T-helper 1 cell treated with Interleukin-12 subunit alpha and Interleukin-12 subunit beta and Interleukin-4 antibody, amounts not matched to agents 30 μg/mL and 1 μg/mL, for 36 hours (primary cell): ENCODE results near the gene ZNHIT2.
"Not testable (repeated sequence)": the region's sequence is repeated elsewhere in the genome, so short reads cannot be mapped to it uniquely, and the experiment has no call there.

Experiments
- H3K27ac Mint-ChIP-seq: one replicate; pipeline ENCODE4 v1.8.0; 2021; ENCODE audit warnings: mild to moderate bottlenecking, mixed read lengths
- H3K27me3 Mint-ChIP-seq: one replicate; pipeline ENCODE4 v1.8.0; 2021; ENCODE audit warnings: low read depth, mixed read lengths
- H3K36me3 Mint-ChIP-seq: one replicate; pipeline ENCODE4 v1.8.0; 2021; ENCODE audit warnings: low read depth, mixed read lengths
- H3K4me1 Mint-ChIP-seq: one replicate; pipeline ENCODE4 v1.8.0; 2021; ENCODE audit warnings: low read depth, mixed read lengths
- H3K4me3 Mint-ChIP-seq: one replicate; pipeline ENCODE4 v1.8.0; 2021; ENCODE audit warnings: mild to moderate bottlenecking, moderate library complexity, mixed read lengths
- H3K9me3 Mint-ChIP-seq: one replicate; pipeline ENCODE4 v1.8.0; 2021; ENCODE audit warnings: mixed read lengths

Gene ZNHIT2

DNA sequence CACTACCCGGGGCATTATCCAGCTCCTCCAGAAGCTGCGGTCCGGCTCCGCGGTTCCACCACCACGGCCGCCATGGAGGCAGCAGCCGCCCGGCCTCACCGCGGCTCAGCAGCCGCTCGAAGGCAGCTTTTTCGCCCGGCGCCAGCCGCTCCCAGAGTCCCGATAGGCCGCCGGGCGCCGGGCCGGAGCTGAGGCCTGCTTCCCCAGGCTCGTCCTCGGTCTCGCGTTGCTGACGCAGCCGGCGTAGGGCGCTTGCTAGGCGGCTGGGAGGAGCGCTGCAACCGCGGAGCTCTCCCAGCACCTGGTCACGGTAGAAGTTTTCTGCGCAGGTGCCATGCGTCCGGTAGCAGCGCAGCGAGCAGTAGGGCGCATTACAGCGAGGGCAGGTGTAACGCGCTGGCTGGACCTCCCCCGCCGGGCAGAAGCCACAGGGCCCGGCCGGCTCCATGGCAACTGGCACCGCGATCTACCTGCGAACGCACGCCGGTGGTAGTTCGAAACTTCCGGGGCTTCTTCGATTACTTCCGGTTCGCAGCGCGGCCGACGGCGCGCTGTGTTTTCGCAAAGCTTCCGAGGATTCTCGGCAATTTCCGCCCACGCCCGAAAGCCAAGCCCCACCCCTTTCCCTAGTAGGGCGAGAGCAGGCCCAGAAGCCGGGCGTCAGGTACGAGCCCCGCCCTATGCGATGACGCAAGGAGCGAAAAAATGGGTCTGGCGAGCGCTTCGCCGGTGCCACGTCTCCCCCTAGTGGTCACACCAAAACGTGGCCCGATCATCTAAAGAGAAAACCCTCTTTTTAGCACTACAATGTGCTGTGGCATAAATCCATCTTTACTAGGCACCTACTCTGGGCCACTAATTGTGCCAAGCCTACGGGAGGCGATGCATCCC, at the start of gene ZNHIT2:
ZNHIT2 (minus strand) TSS at position 496 of the 891 bp plus-strand sequence; CDS start at position 448, 48 bp downstream.
- Mint-ChIP-seq H3K36me3 (peaks cover 36% of the 10 kb centered on the region), H3K9me3 (no peaks in the 10 kb centered on the region), H3K27me3 (no peaks in the 10 kb centered on the region), H3K4me3 (peak within 1 kb of the TSS; percentile 85), H3K27ac (peak within 1 kb of the TSS; percentile 91), H3K4me1 (peaks cover 22% of the 10 kb centered on the region)

DNA sequence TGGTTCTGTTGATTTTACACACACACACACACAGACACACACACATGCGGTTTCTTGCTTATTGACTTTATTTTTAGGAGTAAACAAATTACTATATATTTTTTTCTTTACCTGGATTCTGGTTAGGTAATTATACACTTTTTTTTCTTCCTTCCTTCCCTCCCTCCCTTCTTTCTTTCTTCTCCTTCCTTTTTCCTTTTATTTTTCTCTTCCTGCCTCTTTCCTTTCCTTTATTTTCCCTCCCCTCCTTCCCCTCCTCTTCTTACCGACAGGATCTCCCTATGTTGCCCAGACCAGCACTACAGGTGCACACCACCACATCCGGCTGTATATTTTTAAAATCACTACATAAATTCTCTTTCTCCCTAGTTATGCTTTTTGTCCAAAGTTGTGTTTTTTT, 49.4 kb upstream of the ZNHIT2 start:
- H3K27ac Mint-ChIP-seq, result no peak overlapping the region
- H3K36me3 Mint-ChIP-seq, result no peaks in the 10 kb centered on the region
- H3K9me3 Mint-ChIP-seq, result no peaks in the 10 kb centered on the region
- no peak overlapping the region for H3K4me3 Mint-ChIP-seq
- peaks cover 10% of the 10 kb centered on the region for H3K4me1 Mint-ChIP-seq
- no peaks in the 10 kb centered on the region for H3K27me3 Mint-ChIP-seq

DNA sequence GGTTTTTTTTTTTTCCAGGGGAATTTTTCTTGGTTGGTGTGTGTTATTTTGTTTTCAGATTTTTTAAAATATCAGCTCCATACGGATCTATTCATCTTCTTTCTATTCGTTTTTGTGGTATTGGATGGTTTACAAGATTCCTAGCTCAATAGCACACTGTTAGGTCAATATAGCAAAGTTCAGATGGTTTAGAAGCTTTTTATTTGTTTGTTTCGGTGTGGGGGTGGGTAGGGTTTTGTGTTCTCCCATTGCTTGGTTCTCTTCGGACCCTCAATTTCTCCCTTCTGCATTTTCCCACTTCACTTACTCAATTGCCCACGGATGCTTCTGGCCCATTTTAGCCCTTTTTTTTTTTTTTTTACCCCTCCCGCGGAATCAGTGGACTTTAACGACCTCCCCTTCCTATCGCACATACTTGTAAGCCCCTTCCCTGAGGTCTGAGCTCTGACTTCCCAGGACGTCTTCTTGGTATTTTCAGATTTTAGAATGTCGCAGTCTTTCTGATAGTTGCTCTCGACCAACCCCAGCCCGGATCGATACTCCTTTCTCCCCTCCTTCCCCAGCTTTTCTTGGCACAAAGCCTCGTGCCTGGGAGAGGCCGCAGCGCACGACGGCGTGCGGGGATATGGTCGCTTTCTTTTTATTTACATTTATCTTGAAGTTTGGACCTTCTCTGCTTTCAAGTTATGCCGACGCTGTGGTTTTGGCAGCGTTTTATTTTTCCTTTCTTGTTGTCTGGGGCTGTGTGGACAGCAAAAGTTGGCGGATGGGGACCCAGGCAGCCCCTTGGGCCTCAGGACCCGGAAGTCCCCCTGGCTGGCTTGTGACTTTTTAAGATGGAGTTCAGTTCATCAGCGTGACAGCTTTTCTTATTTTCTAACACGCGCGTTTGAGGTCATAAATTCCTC, 48.2 kb upstream of the ZNHIT2 start:
- Mint-ChIP-seq H3K4me3 (no peak overlapping the region), H3K27me3 (no peaks in the 10 kb centered on the region), H3K4me1 (peaks cover 10% of the 10 kb centered on the region), H3K27ac (no peak overlapping the region), H3K36me3 (no peaks in the 10 kb centered on the region), H3K9me3 (no peaks in the 10 kb centered on the region)

DNA sequence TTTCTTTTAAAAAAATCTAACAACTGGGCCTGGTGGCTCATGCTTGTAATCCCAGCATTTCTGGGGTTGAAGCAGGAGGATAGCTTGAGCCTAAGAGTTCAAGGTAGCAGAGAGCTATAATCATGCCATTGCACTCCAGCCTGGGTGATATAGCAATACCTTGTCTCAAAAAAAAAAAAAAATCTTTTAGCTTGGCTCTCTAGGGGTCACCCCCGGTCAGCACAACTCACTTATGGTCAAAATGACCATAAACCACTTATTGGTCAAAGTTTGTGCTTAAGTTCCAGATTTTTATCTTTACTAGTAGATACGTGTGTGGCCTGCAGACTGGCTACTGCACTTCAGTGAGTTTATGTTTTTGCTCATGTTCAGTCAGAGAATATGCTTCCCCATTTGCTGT, 46.2 kb upstream of the ZNHIT2 start:
- Mint-ChIP-seq H3K4me1 (peaks cover 2% of the 10 kb centered on the region), H3K27me3 (peaks cover 9% of the 10 kb centered on the region), H3K9me3 (no peaks in the 10 kb centered on the region), H3K4me3 (no peak overlapping the region), H3K27ac (no peak overlapping the region), H3K36me3 (no peaks in the 10 kb centered on the region)

DNA sequence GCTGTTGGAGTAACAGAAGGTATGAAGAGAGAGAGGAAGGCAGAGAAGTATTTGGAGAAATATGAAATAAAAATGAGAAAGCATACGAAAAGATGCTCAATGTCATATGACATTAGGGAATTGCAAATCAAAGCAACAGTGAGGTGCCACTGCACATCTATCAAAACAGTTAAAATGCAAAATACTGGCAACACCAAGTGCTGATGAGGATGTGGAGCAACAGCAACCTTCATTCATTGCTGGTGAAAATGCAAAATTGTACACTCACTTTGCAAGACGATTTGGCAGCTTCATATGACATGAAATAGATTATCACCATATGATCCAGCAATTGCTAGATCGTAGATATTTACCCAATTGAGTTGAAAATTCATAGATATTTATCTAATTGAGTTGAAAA, 43.1 kb upstream of the ZNHIT2 start:
- H3K36me3 Mint-ChIP-seq, result no peaks in the 10 kb centered on the region
- no peak overlapping the region for H3K4me3 Mint-ChIP-seq
- H3K27ac Mint-ChIP-seq, result no peak overlapping the region
- no peaks in the 10 kb centered on the region for H3K4me1 Mint-ChIP-seq
- peaks cover 9% of the 10 kb centered on the region for H3K27me3 Mint-ChIP-seq
- H3K9me3 Mint-ChIP-seq, result no peaks in the 10 kb centered on the region

DNA sequence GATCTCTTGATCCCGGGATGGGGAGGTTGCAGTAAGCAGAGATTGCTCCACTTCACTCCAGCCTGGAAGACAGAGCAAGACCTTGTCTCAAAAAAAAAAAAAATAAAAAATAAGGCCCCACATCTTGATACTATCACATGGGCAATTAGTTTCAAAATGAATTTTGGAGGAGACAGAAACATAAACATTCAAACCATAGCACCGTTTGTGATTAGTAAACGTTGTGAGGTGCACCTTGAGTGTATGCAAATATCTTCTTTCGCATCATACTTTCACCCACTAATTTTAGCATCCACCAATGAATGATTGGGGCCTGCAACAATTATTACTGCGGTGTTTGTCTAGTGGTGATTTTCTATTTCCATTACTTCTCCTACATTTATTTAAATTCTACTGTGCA, 41.5 kb upstream of the ZNHIT2 start:
- H3K27ac Mint-ChIP-seq, result no peak overlapping the region
- H3K4me3 Mint-ChIP-seq, result no peak overlapping the region
- H3K4me1 Mint-ChIP-seq, result no peaks in the 10 kb centered on the region
- H3K9me3 Mint-ChIP-seq, result no peaks in the 10 kb centered on the region
- H3K36me3 Mint-ChIP-seq, result no peaks in the 10 kb centered on the region
- H3K27me3 Mint-ChIP-seq, result peaks cover 9% of the 10 kb centered on the region

DNA sequence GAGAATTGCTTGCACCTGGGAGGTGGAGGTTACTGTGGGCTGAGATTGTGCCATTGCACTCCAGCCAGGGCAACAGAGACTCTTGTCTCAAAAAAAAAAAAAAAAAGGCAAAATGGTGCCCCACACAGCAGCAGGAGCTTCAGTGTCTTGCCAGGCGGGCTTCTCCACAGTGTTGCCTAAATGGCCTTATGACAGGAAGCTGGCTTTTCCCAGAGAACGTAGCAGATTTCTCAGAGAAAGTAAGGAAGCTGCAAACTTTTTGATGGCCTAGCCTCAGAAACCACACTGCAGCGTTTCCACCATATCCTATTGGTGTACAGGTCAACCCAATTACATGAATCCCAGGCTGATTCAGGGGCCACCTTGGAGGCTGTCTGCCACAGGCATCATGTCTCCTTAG, 39.8 kb upstream of the ZNHIT2 start:
- Mint-ChIP-seq H3K4me3 (no peak overlapping the region), H3K27me3 (peaks cover 16% of the 10 kb centered on the region), H3K36me3 (no peaks in the 10 kb centered on the region), H3K9me3 (no peaks in the 10 kb centered on the region), H3K4me1 (peaks cover 4% of the 10 kb centered on the region), H3K27ac (no peak overlapping the region)

DNA sequence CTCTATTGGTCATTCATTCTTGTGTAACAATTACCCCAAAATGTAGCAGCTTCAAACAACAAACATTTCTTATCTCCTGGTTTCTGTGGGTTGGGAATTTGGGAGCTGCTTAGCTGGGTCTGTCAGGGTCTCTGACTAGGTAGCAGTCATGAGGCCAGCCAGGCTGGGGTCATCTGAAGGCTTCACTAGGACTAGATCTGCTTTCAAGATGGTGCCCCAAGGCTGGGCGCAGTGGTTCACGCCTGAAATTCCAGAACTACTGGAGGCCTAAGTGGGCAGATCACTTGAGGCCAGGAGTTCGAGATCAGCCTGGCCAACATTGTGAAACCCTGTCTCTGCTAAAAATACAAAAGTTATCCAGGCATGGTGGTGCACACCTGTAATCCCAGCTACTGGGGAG, 39.4 kb upstream of the ZNHIT2 start:
- H3K4me1 Mint-ChIP-seq, result peaks cover 8% of the 10 kb centered on the region
- H3K36me3 Mint-ChIP-seq, result no peaks in the 10 kb centered on the region
- no peaks in the 10 kb centered on the region for H3K9me3 Mint-ChIP-seq
- H3K4me3 Mint-ChIP-seq, result no peak overlapping the region
- no peak overlapping the region for H3K27ac Mint-ChIP-seq
- peaks cover 16% of the 10 kb centered on the region for H3K27me3 Mint-ChIP-seq

DNA sequence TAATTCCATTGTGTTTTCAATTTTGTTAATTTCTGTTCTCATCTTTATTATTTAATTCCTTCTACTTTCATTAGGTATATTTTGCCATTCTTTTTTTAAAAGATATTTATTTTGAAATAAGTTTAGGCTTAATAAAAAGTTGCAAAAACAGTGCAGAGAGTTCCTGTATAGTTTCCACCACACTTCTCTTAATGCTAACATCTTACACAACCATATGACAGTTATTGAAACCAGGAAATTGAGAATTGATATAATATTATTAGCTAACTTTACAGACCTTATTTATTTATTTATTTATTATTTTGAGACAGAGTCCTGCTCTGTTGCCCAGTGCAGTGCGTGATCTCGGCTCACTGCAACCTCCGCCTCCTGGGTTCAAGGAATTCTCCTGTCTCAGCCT, 38.8 kb upstream of the ZNHIT2 start:
- H3K9me3 Mint-ChIP-seq, result no peaks in the 10 kb centered on the region
- H3K4me1 Mint-ChIP-seq, result peaks cover 8% of the 10 kb centered on the region
- no peak overlapping the region for H3K27ac Mint-ChIP-seq

DNA sequence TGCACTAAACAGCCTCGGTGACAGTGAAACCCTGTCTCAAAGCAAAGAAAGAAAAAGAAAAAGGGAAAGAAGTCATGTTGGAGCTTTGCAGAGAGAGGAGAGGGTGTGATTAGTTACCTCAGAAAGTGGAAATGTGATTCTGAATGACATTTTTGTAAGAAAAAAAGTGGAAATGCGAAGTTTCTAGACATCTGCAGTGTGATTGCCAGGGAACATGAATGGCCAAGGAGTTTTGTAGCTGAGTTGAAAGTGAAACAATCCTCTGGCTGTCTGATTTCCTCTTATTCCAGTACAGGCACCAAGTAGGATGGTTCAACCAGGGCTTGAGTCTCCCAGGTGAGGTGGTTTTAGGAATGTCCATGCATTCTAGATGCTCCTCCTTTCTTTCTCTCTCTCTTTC, 34.6 kb upstream of the ZNHIT2 start:
- Mint-ChIP-seq H3K27ac (no peak overlapping the region), H3K27me3 (peaks cover 13% of the 10 kb centered on the region), H3K36me3 (no peaks in the 10 kb centered on the region), H3K4me3 (no peak overlapping the region), H3K9me3 (no peaks in the 10 kb centered on the region), H3K4me1 (peaks cover 13% of the 10 kb centered on the region)

More for the DNA sequence above, 38.8 kb upstream of the ZNHIT2 start:
- Mint-ChIP-seq H3K36me3 (no peaks in the 10 kb centered on the region), H3K27me3 (peaks cover 16% of the 10 kb centered on the region), H3K4me3 (no peak overlapping the region)

DNA sequence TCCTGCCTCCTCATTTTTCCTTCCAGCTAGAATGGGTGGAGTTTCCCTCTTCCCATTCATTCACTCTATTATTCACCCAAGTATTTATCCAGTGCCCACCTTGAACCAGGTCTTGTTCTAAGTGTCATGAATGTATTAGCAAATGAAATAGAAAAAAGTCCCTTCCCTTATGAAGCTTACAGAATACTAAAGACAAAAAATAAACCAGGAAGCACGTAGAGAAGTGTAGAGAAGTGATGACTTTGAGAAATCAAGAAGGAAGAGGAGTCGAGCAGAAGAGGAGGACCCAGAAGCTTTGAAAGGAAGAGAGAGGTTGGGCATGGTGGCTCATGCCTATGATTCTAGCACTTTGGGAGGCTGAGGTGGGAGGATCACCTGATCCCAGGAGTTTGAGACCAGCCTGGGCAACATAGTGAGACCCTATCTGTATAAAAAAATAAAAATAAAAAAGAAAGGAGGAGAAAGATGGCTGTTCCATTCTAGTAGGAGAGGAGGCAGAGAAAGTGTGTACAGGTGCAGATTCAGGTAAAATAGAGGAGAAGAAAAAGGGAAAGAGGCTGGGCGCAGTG, 33.9 kb upstream of the ZNHIT2 start:
- Mint-ChIP-seq H3K9me3 (no peaks in the 10 kb centered on the region), H3K36me3 (no peaks in the 10 kb centered on the region), H3K27me3 (peaks cover 13% of the 10 kb centered on the region), H3K4me1 (peaks cover 13% of the 10 kb centered on the region), H3K27ac (no peak overlapping the region), H3K4me3 (no peak overlapping the region)

DNA sequence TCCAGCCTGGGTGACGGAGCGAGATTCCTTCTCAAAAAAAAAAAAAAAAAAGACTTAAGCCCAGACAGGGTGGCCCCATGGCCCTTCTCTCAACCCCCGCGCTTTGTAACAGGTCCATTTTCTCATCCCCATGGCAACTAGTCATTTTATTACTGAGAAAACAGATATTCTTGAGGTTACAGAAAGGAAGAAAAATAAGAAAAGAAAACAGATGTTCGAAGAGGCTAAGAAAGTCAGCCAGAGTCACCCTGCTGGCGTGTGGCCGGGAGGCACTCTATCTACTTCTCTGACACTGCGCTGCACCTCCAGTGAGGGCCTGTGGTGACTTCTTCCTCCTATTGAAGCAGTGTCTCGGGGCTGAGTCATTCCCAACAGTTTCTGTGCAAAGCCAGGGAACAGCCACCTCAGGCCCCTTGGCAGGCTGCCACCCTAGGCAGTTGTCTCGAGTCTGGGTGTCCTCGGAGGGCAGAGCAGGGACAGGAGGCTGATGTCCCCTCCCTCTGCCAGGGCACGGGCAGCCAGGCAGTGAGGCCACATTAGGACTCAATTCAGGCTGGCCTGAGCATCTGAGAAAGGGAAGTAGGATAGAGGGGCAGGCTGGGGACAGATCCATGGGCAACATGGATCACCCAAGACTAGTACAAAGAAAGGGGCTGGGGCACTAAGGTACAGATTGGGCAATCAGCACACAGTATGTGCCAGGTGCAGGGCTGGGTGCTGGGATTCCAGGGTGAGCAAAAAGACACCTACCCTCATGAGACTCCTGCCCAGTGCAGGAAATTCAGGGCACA, 33.2 kb upstream of the ZNHIT2 start:
- H3K36me3 Mint-ChIP-seq, result no peaks in the 10 kb centered on the region

DNA sequence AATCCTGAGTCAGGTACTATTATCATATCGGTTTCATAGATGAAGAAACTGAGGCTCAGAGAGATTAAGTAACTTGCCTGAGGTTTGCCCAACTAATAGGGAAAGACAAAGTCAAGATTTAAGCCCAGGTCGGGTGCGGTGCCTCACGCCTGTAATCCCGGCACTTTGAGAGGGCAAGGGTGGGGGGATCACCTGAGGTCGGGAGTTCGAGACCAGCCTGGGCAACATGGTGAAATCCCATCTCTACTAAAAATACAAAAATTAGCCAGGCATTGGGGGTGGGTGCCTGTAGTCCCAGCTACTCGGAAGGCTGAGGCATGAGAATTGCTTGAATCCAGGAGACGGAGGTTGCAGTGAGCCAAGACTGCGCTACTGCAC, 32.6 kb upstream of the ZNHIT2 start:
- not testable (repeated sequence) for H3K36me3 Mint-ChIP-seq, H3K9me3 Mint-ChIP-seq, H3K4me3 Mint-ChIP-seq, H3K27ac Mint-ChIP-seq
- peaks cover 19% of the 10 kb centered on the region for H3K27me3 Mint-ChIP-seq
- H3K4me1 Mint-ChIP-seq, result peaks cover 13% of the 10 kb centered on the region

More for the DNA sequence above, 33.2 kb upstream of the ZNHIT2 start:
- H3K4me1 Mint-ChIP-seq, result peaks cover 13% of the 10 kb centered on the region
- H3K4me3 Mint-ChIP-seq, result no peak overlapping the region
- no peaks in the 10 kb centered on the region for H3K9me3 Mint-ChIP-seq
- peaks cover 13% of the 10 kb centered on the region for H3K27me3 Mint-ChIP-seq
- H3K27ac Mint-ChIP-seq, result no peak overlapping the region

DNA sequence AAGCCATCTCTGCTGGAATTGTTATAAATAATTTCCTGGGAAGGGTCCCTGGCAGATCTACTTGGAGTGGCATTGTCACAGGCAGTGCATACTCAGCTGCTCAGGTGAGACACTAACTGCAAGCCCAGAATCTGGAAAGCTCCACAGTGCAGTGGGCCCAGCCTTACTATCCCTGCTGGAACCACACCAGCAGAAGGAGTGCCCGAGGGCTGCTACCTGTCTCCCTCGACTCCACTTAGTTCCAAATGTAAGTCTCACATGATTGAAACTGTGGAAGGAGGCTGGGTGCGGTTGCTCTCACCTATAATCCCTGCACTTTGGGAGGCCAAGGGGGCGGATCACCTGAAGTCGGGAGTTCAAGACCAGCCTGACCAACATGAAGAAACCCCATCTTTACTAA, 31.2 kb upstream of the ZNHIT2 start:
- no peak overlapping the region for H3K4me3 Mint-ChIP-seq
- H3K9me3 Mint-ChIP-seq, result no peaks in the 10 kb centered on the region
- H3K4me1 Mint-ChIP-seq, result peaks cover 13% of the 10 kb centered on the region
- H3K27ac Mint-ChIP-seq, result no peak overlapping the region
- peaks cover 20% of the 10 kb centered on the region for H3K27me3 Mint-ChIP-seq
- H3K36me3 Mint-ChIP-seq, result no peaks in the 10 kb centered on the region
